MM.1S (cell line): Measurements from ENCODE around the gene ABTB2.

Experiments used
- EZH2 ChIP-seq: fragments of 300-600 bp; sonication (generic); optimal IDR thresholded peaks from 2 replicates; pipeline ENCODE3; 2017; ENCODE audit warnings: low read depth, mild to moderate bottlenecking, antibody characterized with exemption, low read length, mixed read lengths
- EZH2phosphoT487 ChIP-seq: fragments of 300-600 bp; sonication (generic); IDR thresholded peaks from 2 replicates; pipeline ENCODE4 v1.6.1; 2018; ENCODE audit warnings: antibody characterized with exemption, low read length
- TF ChIP-seq, protein P1 (sequence below): fragments of 300-600 bp; sonication (generic); IDR thresholded peaks from 2 replicates; pipeline ENCODE4 v1.5.1; 2016; ENCODE audit warnings: antibody characterized with exemption, low read length, mixed read lengths

DNA sequence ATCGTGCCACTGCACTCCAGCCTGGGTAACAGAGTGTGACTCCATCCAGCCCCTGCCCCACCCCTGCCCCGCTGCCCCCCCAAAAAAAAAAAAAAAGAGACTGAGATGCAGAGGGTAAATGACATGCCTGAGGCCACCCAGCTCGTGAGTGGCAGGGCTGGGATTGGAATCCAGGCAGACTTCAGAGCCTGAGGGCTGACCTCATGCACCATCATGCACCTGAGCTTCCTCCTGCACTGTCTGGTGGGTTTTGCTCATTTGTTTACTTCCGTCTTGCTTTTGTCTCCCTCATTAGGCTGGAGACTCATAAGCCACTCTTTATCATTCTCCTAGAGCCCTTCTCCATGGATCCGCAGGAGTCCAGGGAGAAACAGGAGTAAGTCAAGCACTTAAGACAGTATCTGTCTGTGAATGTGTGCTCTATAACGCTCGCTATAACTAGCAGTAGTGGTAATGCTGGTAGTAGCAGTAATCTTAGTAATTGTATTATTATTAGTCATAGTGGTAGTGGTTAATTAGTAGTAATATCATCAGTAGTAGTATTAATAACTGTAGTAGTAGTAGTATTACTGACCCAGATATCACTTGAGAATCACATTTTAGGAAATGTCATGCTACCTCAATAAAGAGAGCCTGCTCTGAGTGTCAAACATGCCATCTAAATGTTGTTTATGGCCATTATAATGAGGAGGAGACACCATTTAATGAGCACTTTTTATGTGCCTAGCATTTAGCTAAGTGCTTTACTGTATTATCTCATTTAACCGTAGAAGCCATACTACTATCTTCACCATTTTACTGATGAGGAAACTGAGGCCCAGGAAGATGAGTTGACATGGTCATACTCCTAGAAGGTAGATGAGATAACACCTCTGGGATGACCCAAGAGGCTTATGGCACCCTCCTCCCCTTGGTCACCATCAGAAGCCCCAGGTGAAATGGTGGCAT is 167.3 kb downstream of the ABTB2 start:
- TF ChIP-seq, protein P1, sequence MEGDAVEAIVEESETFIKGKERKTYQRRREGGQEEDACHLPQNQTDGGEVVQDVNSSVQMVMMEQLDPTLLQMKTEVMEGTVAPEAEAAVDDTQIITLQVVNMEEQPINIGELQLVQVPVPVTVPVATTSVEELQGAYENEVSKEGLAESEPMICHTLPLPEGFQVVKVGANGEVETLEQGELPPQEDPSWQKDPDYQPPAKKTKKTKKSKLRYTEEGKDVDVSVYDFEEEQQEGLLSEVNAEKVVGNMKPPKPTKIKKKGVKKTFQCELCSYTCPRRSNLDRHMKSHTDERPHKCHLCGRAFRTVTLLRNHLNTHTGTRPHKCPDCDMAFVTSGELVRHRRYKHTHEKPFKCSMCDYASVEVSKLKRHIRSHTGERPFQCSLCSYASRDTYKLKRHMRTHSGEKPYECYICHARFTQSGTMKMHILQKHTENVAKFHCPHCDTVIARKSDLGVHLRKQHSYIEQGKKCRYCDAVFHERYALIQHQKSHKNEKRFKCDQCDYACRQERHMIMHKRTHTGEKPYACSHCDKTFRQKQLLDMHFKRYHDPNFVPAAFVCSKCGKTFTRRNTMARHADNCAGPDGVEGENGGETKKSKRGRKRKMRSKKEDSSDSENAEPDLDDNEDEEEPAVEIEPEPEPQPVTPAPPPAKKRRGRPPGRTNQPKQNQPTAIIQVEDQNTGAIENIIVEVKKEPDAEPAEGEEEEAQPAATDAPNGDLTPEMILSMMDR, result no peak
- no peak for TF ChIP-seq EZH2
- no peak for TF ChIP-seq EZH2phosphoT487
